Measurements from ENCODE around the gene FRS3.

- TF ChIP-seq CTCF (IDR thresholded peaks at IDR 0.05; ENCODE audit: insufficient read depth, low read depth, low read length), result peak; percentile 9
- no peak for TF ChIP-seq EZH2 (IDR thresholded peaks at IDR 0.05; ENCODE audit: insufficient read depth, low read length)
These were observed 6.9 kb upstream of the FRS3 start for GRCh38 chr6:41786451-41787218.
